ENCODE data around the gene PAM. TPM values are rescaled to one million over a fixed set of nuclear protein-coding genes. Genes with fewer than 3 reads are reported as not detected.

Gene PAM
- total and polyA plus RNA-seq, 3 experiments from 2014 or later, result 58.7 to 65.0 (median 59.8) TPM

DNA sequence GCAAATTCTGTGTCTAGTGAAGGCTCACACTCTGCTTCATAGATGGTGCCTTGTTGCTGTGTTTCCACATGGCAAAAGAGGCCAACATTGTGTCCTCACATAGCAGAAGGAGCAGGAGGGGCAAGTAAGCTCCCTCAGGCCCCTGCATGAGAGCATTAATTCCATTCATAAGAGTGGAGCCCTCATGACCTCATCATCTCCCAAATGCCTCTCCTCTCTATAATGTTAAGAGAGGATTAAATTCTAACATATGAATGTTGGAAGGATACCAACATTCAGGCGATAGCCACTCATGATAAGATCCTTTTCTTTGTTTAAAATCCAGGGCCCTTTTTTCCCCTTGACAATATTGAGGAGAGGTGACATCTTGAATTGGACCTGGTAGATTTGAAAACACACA is 35.2 kb upstream of the PAM start:
- H3K9me3 ChIP-seq (ENCODE audit: low read length), result no peaks in the 10 kb centered on the region
- peaks cover 6 to 31% of the 10 kb centered on the region in 2 donors for H3K27me3 Mint-ChIP-seq

GRCh38 chr5:102720969-102721368 is 34.1 kb upstream of the PAM start:
- H3K27me3 ChIP-seq (ENCODE audit: insufficient read depth, low read length, poor library complexity, severe bottlenecking), result no peaks in the 10 kb centered on the region
- Mint-ChIP-seq H3K9me3 (peaks cover 3 to 7% (median 5%) of the 10 kb centered on the region in 5 donors), H3K27me3 (peaks cover 6 to 31% of the 10 kb centered on the region in 2 donors), H3K4me3 (no peak overlapping the region), H3K27ac (no peak overlapping the region), H3K4me1 (no peaks in the 10 kb centered on the region), H3K36me3 (no peaks in the 10 kb centered on the region)
- H3K4me3 ChIP-seq (ENCODE audit: low read length), result no peak overlapping the region
- ChIA-PET POLR2A (no interaction called here), CTCF (no interaction called here)
- H3K36me3 ChIP-seq (ENCODE audit: insufficient read depth, low read length), result no peaks in the 10 kb centered on the region
- H3K27ac ChIP-seq (ENCODE audit: low read depth, low read length), result no peak overlapping the region
- H3K9me3 ChIP-seq (ENCODE audit: low read length), result no peaks in the 10 kb centered on the region
- no peak for DNase-seq
- H3K4me1 ChIP-seq (ENCODE audit: insufficient read depth, low read length), result no peaks in the 10 kb centered on the region

More for the DNA sequence above, 35.2 kb upstream of the PAM start:
- no peak overlapping the region for H3K4me3 ChIP-seq (ENCODE audit: low read length)
- no peaks in the 10 kb centered on the region for H3K4me1 ChIP-seq (ENCODE audit: insufficient read depth, low read length)
- Mint-ChIP-seq H3K27ac (no peak overlapping the region), H3K4me1 (no peaks in the 10 kb centered on the region), H3K4me3 (no peak overlapping the region), H3K9me3 (peaks cover 3 to 7% (median 5%) of the 10 kb centered on the region in 5 donors), H3K36me3 (no peaks in the 10 kb centered on the region)
- no peak for DNase-seq
- no peak overlapping the region for H3K27ac ChIP-seq (ENCODE audit: low read depth, low read length)
- H3K27me3 ChIP-seq (ENCODE audit: insufficient read depth, low read length, poor library complexity, severe bottlenecking), result no peaks in the 10 kb centered on the region
- ChIA-PET POLR2A (no interaction called here), CTCF (no interaction called here)
- H3K36me3 ChIP-seq (ENCODE audit: insufficient read depth, low read length), result no peaks in the 10 kb centered on the region

DNA sequence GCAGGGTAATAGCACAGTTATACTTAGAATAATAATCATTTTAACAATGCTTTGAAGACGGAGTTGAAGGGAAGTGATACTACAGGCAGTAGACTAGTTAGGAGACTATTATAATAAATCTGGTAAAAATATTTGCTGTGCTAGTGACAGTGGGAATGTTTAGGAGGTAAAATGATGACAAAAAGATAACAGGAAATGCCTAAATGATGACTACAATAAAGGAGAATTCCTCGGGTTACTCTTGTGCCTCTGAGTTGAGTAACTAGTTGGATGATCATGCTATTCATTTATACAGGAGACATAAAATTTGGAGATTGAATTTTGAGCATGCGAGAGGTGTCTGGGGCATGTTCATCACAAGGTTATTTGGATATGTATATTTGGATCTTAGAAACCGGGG is 32.2 kb upstream of the PAM start:
- Histone ChIP-seq H3K27ac (ENCODE audit: low read depth, low read length) (no peak overlapping the region), H3K4me3 (ENCODE audit: low read length) (no peak overlapping the region), H3K9me3 (ENCODE audit: low read length) (no peaks in the 10 kb centered on the region), H3K36me3 (ENCODE audit: insufficient read depth, low read length) (no peaks in the 10 kb centered on the region), H3K27me3 (ENCODE audit: insufficient read depth, low read length, poor library complexity, severe bottlenecking) (no peaks in the 10 kb centered on the region), H3K4me1 (ENCODE audit: insufficient read depth, low read length) (no peaks in the 10 kb centered on the region)
- CTCF ChIA-PET, result no interaction called here
- Mint-ChIP-seq H3K4me1 (no peaks in the 10 kb centered on the region), H3K27me3 (peaks cover 6 to 32% of the 10 kb centered on the region in 2 donors), H3K36me3 (no peaks in the 10 kb centered on the region), H3K9me3 (peaks cover 3 to 7% (median 5%) of the 10 kb centered on the region in 5 donors), H3K27ac (no peak overlapping the region), H3K4me3 (no peak overlapping the region)
- POLR2A ChIA-PET, result no interaction called here
- no peak for DNase-seq

DNA sequence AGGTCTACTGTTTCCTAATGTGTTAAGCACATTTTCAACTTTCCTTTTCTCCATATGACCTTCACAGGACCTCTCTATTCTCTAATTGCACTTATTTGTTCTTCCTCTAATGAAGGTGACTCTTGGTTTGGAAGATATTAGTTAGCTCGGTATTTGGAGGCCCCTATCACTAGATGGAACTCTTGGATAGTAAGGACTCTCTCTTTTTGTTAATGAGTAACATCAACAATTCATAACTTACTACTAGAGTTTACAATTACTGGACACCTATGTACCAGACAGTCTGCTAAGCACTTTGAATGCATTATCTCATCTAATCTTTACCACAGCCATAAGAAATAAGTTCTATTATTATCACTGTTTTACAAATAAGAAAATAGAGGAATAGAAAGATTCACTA is 23.4 kb upstream of the PAM start:
- H3K36me3 Mint-ChIP-seq, result no peaks in the 10 kb centered on the region
- Histone ChIP-seq H3K9me3 (ENCODE audit: low read length) (no peaks in the 10 kb centered on the region), H3K27ac (ENCODE audit: low read depth, low read length) (no peak overlapping the region), H3K4me3 (ENCODE audit: low read length) (no peak overlapping the region), H3K27me3 (ENCODE audit: insufficient read depth, low read length, poor library complexity, severe bottlenecking) (no peaks in the 10 kb centered on the region), H3K36me3 (ENCODE audit: insufficient read depth, low read length) (no peaks in the 10 kb centered on the region), H3K4me1 (ENCODE audit: insufficient read depth, low read length) (no peaks in the 10 kb centered on the region)
- no peaks in the 10 kb centered on the region for H3K9me3 Mint-ChIP-seq
- peaks cover 0 to 13% of the 10 kb centered on the region in 2 donors for H3K27me3 Mint-ChIP-seq
- ChIA-PET POLR2A (no interaction called here), CTCF (no interaction called here)
- H3K4me3 Mint-ChIP-seq, result no peak overlapping the region
- H3K27ac Mint-ChIP-seq, result no peak overlapping the region
- H3K4me1 Mint-ChIP-seq, result no peaks in the 10 kb centered on the region
- DNase-seq, result no peak

DNA sequence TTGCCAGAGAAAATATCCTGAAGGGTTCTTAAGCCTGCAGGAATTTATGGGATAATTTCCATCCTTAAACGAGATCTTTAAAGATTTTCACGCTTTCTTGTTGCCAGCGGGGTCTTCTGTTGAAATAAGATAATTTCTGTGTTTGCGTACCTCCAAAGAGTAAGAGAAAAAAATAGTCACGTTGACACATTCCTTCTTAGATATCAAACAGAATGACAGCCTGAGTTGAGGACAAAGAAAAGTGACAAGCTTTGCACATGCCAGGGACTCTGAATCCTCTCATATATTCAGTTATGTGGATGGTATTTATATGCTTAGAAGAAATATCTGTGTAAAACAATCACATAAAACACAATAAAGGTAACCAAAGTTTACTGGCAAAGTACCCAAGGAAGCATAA is 21.6 kb upstream of the PAM start:
- H3K9me3 ChIP-seq (ENCODE audit: low read length), result no peaks in the 10 kb centered on the region
- H3K4me1 ChIP-seq (ENCODE audit: insufficient read depth, low read length), result no peaks in the 10 kb centered on the region
- Mint-ChIP-seq H3K4me1 (no peaks in the 10 kb centered on the region), H3K9me3 (no peaks in the 10 kb centered on the region), H3K27me3 (peaks cover 3 to 16% of the 10 kb centered on the region in 2 donors), H3K36me3 (no peaks in the 10 kb centered on the region), H3K27ac (no peak overlapping the region), H3K4me3 (no peak overlapping the region)
- POLR2A ChIA-PET, result interaction anchor here (0.7 kb wide), 1 partner anchor 1575 kb away, joined by 3 read pairs; no protein-coding TSS in a partner anchor
- no peak overlapping the region for H3K27ac ChIP-seq (ENCODE audit: low read depth, low read length)
- H3K36me3 ChIP-seq (ENCODE audit: insufficient read depth, low read length), result no peaks in the 10 kb centered on the region
- no peak for DNase-seq
- H3K4me3 ChIP-seq (ENCODE audit: low read length), result no peak overlapping the region
- H3K27me3 ChIP-seq (ENCODE audit: insufficient read depth, low read length, poor library complexity, severe bottlenecking), result no peaks in the 10 kb centered on the region
- CTCF ChIA-PET, result no interaction called here

GRCh38 chr5:102737161-102737560 is 17.9 kb upstream of the PAM start:
- no peak for DNase-seq
- no peak overlapping the region for H3K4me3 Mint-ChIP-seq
- no peaks in the 10 kb centered on the region for H3K36me3 Mint-ChIP-seq
- Histone ChIP-seq H3K36me3 (ENCODE audit: insufficient read depth, low read length) (no peaks in the 10 kb centered on the region), H3K4me1 (ENCODE audit: insufficient read depth, low read length) (no peaks in the 10 kb centered on the region), H3K9me3 (ENCODE audit: low read length) (no peaks in the 10 kb centered on the region), H3K27me3 (ENCODE audit: insufficient read depth, low read length, poor library complexity, severe bottlenecking) (no peaks in the 10 kb centered on the region), H3K27ac (ENCODE audit: low read depth, low read length) (no peak overlapping the region), H3K4me3 (ENCODE audit: low read length) (no peak overlapping the region)
- no peaks in the 10 kb centered on the region for H3K4me1 Mint-ChIP-seq
- H3K9me3 Mint-ChIP-seq, result no peaks in the 10 kb centered on the region
- ChIA-PET POLR2A (no interaction called here), CTCF (no interaction called here)
- H3K27me3 Mint-ChIP-seq, result peaks cover 3 to 13% of the 10 kb centered on the region in 2 donors
- no peak overlapping the region for H3K27ac Mint-ChIP-seq

DNA sequence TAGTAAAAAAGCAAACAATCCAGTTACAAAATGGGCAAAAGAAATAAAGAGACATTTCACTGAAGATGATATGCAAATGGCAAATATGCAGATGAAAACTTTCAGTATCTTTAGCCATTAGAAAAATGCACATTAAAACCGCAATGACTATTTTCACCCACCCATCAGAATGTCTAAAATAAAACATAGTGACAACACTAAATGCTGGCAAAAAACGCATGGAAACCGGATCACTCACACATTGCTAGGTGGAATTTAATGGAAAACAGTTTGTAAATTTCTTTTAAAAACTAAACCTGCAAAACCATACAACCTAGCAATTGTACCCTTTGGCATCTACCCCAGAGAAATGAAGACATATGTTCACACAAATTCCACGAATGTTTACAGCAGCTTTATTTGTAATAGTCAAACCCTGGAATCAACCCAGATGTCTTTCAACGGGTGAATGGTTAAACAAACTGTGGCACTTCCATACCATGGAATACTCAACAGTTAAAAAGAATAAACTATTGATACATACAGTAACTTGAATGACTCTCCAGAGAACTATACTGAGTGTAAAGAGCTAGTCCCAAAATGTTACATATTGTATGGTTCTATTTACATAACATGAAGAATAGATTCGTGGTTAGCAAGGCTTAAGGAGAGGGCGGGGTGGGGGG is 17.2 kb upstream of the PAM start:
- Histone ChIP-seq H3K4me3 (ENCODE audit: low read length) (no peak overlapping the region), H3K27me3 (ENCODE audit: insufficient read depth, low read length, poor library complexity, severe bottlenecking) (no peaks in the 10 kb centered on the region), H3K27ac (ENCODE audit: low read depth, low read length) (no peak overlapping the region), H3K4me1 (ENCODE audit: insufficient read depth, low read length) (no peaks in the 10 kb centered on the region), H3K9me3 (ENCODE audit: low read length) (no peaks in the 10 kb centered on the region), H3K36me3 (ENCODE audit: insufficient read depth, low read length) (no peaks in the 10 kb centered on the region)
- POLR2A ChIA-PET, result no interaction called here
- no peak overlapping the region for H3K27ac Mint-ChIP-seq
- H3K9me3 Mint-ChIP-seq, result no peaks in the 10 kb centered on the region
- no peaks in the 10 kb centered on the region for H3K36me3 Mint-ChIP-seq
- CTCF ChIA-PET, result no interaction called here
- peaks cover 3 to 13% of the 10 kb centered on the region in 2 donors for H3K27me3 Mint-ChIP-seq
- no peak for DNase-seq
- H3K4me3 Mint-ChIP-seq, result no peak overlapping the region
- H3K4me1 Mint-ChIP-seq, result no peaks in the 10 kb centered on the region

DNA sequence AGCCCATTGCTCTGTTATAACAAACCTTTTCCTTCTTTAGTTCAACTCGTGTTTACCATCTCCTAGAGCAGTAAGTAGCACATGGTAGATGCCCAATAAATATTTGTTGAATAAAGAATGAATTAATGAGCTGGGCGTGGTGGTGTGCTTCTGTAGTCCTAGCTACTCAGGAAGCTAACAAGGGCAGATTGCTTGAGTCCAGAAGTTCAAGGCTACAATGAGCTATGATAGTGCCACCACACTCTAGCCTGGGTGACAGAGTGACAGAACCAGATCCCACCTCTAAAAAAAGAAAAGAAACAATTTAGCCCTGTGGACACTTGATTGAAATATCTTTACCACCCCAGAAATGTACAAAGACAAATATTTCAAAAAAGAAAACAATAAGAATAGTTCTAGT is 14.6 kb upstream of the PAM start:
- POLR2A ChIA-PET, result interaction anchor here (0.6 kb wide), 1 partner anchor 17 kb away, joined by 14 read pairs; no protein-coding TSS in a partner anchor
- Mint-ChIP-seq H3K27ac (no peak overlapping the region), H3K36me3 (no peaks in the 10 kb centered on the region), H3K4me3 (no peak overlapping the region), H3K9me3 (no peaks in the 10 kb centered on the region), H3K4me1 (no peaks in the 10 kb centered on the region), H3K27me3 (peaks cover 3 to 13% of the 10 kb centered on the region in 2 donors)
- Histone ChIP-seq H3K4me1 (ENCODE audit: insufficient read depth, low read length) (no peaks in the 10 kb centered on the region), H3K27ac (ENCODE audit: low read depth, low read length) (no peak overlapping the region), H3K36me3 (ENCODE audit: insufficient read depth, low read length) (no peaks in the 10 kb centered on the region), H3K27me3 (ENCODE audit: insufficient read depth, low read length, poor library complexity, severe bottlenecking) (no peaks in the 10 kb centered on the region), H3K4me3 (ENCODE audit: low read length) (no peak overlapping the region), H3K9me3 (ENCODE audit: low read length) (no peaks in the 10 kb centered on the region)
- no peak for DNase-seq
- CTCF ChIA-PET, result no interaction called here

Measured in CD8-positive, alpha-beta memory T cell (primary cell).